Activated naive CD4-positive, alpha-beta T cell treated with anti-CD3 and anti-CD28 coated beads, Interleukin-2, amount 10 ng/mL, durations not matched to agents 7 days and 5 days (primary cell): ENCODE data around the gene TENM4.

Source experiments
- CTCF ChIA-PET: fragments of 350-600 bp; sonication (Branson Sonifier 250); formaldehyde crosslinking; loops from one replicate; lab custom pipeline; 2021; ENCODE audit warnings: antibody characterized with exemption; lab: Charles Lee
- DNase-seq: peaks from one replicate; pipeline ENCODE4 v3.0.0-alpha.2; 2020
- H3K27ac Mint-ChIP-seq: one replicate; pipeline ENCODE4 v1.8.0; 2021; ENCODE audit warnings: mild to moderate bottlenecking, moderate library complexity, mixed read lengths
- H3K27me3 Mint-ChIP-seq: one replicate; pipeline ENCODE4 v1.8.0; 2021; ENCODE audit warnings: mild to moderate bottlenecking, mixed read lengths
- H3K36me3 Mint-ChIP-seq: one replicate; pipeline ENCODE4 v1.8.0; 2021; ENCODE audit warnings: mixed read lengths
- H3K4me1 Mint-ChIP-seq: one replicate; pipeline ENCODE4 v1.8.0; 2021; ENCODE audit warnings: mixed read lengths
- H3K4me3 Mint-ChIP-seq: one replicate; pipeline ENCODE4 v1.8.0; 2021; ENCODE audit warnings: mild to moderate bottlenecking, moderate library complexity, mixed read lengths
- H3K9me3 Mint-ChIP-seq: one replicate; pipeline ENCODE4 v1.8.0; 2021; ENCODE audit warnings: mixed read lengths

The TENM4 gene

DNA sequence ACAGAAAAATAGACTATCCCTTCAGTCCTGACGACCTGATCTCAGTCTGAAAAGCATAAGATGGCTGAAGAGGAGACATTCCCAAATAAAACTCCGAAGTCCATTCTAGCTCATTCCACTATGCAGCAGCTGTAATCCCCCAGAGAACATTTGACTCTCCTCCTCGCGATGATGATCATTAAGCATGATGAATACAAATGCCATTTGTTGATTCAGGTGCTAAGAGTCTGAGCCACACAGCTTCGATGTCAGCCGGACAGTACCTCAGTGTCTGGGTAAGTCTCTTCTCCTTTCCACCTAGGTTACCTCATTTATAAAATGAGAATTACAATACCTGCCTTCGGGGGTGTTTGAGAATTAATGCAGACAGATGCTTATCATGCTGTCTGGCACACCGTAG lies 94.8 kb downstream of the TENM4 start:
- Mint-ChIP-seq H3K27me3 (no peaks in the 10 kb centered on the region), H3K4me3 (no peak overlapping the region), H3K27ac (no peak overlapping the region), H3K4me1 (no peaks in the 10 kb centered on the region), H3K9me3 (peaks cover 6% of the 10 kb centered on the region), H3K36me3 (no peaks in the 10 kb centered on the region)
- CTCF ChIA-PET = no interaction called here
- DNase-seq = no peak

DNA sequence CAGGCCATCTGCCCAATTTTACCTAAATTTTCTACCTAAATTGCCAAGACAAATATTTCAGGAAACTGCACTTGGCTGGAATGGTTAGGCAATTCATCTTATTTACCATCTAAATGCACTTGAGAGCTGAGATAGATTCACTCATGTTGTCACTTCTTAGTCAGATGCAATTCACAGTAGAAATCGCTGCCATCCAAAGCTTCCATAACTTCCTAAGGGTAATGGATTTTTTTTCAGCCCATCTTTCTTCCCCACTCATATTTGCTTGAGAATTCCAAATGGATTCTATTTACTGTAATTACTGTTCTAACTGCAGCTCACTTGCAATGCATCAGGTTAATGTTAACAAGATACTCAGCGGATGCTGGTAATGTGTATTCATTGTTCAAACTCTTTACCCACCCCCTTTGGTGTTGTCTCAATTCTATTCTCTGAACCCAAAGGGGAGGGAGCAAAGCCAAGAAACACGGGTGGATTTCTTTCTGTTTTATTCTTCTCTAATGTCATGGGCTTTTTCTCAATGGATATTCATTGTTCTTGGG lies 96.0 kb downstream of the TENM4 start:
- no peak for DNase-seq
- CTCF ChIA-PET = no interaction called here
- Mint-ChIP-seq H3K36me3 (no peaks in the 10 kb centered on the region), H3K4me1 (no peaks in the 10 kb centered on the region), H3K9me3 (peaks cover 2% of the 10 kb centered on the region), H3K4me3 (no peak overlapping the region), H3K27ac (no peak overlapping the region), H3K27me3 (no peaks in the 10 kb centered on the region)

DNA sequence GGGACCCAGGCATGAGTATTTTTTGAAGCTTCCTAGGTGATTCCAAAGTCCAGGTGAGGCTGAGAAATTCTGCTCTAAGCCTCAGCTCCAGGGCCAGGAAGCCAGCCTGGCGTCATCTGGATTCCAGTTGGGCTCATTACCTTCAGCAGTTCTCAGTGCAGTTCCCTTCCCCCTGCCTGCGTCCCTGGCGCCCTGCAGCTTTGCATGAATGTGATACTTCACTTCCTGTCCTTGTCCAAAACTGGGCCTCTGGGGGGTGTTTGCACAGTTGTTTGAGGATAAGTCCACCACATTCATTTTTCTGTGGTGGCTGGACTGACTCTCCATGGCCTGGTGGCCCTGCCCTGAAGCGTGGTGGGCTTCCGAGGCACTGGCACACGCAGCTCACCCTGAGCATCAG lies 98.1 kb downstream of the TENM4 start:
- H3K27ac Mint-ChIP-seq = no peak overlapping the region
- peaks cover 7% of the 10 kb centered on the region for H3K9me3 Mint-ChIP-seq
- no peaks in the 10 kb centered on the region for H3K4me1 Mint-ChIP-seq
- DNase-seq = no peak
- CTCF ChIA-PET = no interaction called here
- no peaks in the 10 kb centered on the region for H3K27me3 Mint-ChIP-seq
- H3K36me3 Mint-ChIP-seq = no peaks in the 10 kb centered on the region
- H3K4me3 Mint-ChIP-seq = no peak overlapping the region

DNA sequence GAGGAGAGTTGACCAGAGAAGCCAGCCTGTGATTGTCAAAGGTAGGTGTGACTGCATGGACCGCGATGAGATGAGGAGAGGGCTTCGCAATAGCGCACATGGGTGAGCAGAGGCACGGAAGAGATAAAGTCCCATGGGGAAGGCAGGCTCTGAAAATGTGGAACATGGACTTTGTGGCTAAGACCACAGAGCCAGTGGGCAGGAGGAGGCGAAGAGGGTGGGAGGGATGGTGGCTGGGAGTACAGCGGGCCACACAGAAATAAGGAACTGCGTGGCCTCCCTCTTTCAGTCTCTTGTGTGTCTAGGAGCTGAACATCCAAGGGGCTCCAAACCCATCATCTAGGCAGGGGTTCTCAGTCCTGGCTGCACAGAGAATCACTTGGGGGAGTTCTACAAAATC lies 98.6 kb downstream of the TENM4 start:
- Mint-ChIP-seq H3K4me1 (no peaks in the 10 kb centered on the region), H3K9me3 (peaks cover 7% of the 10 kb centered on the region), H3K27me3 (no peaks in the 10 kb centered on the region), H3K36me3 (no peaks in the 10 kb centered on the region), H3K4me3 (no peak overlapping the region), H3K27ac (no peak overlapping the region)
- CTCF ChIA-PET = no interaction called here
- no peak for DNase-seq

DNA sequence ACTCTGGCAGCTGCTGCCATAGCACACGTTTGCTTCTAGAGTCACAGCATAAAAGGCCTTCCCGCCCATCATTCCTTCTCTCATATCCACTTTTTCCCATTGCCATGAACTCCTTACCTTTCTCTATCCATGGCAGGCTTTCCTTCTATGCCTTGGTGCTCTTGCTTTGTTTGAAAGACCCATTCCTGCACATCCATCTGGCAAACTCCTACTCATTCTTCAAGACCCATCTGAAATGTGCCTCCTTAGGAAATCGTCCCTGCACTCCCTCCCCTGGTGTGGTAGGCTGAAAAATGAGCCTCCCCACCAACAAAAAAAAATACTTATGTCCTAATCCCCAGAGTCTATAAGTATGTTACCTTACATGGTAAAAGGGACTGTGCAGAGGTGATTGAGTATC lies 100.3 kb downstream of the TENM4 start:
- H3K4me1 Mint-ChIP-seq = no peaks in the 10 kb centered on the region
- H3K4me3 Mint-ChIP-seq = no peak overlapping the region
- CTCF ChIA-PET = no interaction called here
- peaks cover 7% of the 10 kb centered on the region for H3K9me3 Mint-ChIP-seq
- no peaks in the 10 kb centered on the region for H3K36me3 Mint-ChIP-seq
- no peak overlapping the region for H3K27ac Mint-ChIP-seq
- H3K27me3 Mint-ChIP-seq = no peaks in the 10 kb centered on the region
- DNase-seq = no peak

DNA sequence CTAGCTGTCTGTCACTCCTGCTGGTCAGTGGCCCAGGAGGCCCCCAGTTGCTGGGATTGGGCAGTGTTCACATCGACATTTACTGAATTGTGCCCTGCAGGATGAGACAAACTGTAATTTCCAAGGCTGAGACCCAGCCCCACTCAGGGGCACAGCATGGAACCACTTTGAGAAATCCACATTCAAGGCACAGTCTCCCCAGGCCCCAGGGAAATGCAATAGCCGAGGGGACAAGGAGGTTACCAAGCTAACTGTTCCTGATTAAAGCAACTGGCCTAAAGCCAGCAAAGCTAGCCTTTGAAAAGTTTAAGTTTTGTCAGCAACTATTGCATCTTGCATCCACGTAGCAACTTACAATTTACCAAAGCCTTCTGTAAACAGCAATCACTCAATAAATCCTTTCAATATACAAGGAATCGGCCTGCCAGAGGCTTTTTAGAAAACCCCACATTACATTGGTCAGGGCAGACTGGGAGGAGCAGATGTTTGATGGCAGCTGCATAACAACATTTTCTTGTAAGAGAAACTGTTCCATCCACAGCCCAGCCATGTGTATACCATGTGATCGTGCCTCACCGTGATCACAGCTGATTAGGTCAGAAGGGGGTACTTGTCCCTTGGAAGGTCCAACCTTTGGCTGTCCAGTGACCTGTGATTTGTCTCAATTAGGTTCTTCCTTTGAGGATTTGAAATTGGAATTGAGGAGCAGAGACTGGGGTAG lies 103.9 kb downstream of the TENM4 start:
- Mint-ChIP-seq H3K9me3 (peaks cover 5% of the 10 kb centered on the region), H3K27ac (no peak overlapping the region), H3K36me3 (no peaks in the 10 kb centered on the region), H3K27me3 (no peaks in the 10 kb centered on the region), H3K4me1 (no peaks in the 10 kb centered on the region), H3K4me3 (no peak overlapping the region)
- CTCF ChIA-PET = no interaction called here
- no peak for DNase-seq

DNA sequence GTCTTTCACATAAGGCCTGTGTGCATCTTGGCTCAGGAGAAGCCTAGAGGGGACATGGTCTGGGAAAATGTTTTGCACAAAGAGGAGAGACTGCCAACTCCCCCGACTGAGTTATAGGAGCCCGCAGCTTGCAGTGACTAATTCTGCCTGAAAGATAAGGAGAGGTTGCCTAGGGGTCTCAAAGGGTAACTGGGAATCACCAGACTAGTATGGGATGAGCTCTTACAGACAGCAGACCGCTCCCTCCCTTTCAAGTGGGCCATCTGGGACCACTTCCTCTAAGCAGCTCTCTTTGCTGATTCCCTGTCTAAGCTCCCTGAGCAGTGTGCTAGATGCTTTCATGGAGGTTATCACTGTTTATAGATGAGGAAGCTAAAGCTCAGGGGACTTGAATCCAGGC lies 105.1 kb downstream of the TENM4 start:
- no peaks in the 10 kb centered on the region for H3K4me1 Mint-ChIP-seq
- CTCF ChIA-PET = interaction anchor here (0.6 kb wide), 1 partner anchor 39 kb away, joined by 3 read pairs; no protein-coding TSS in a partner anchor
- no peak for DNase-seq
- no peaks in the 10 kb centered on the region for H3K36me3 Mint-ChIP-seq
- H3K4me3 Mint-ChIP-seq = no peak overlapping the region
- H3K9me3 Mint-ChIP-seq = peaks cover 5% of the 10 kb centered on the region
- H3K27ac Mint-ChIP-seq = no peak overlapping the region
- no peaks in the 10 kb centered on the region for H3K27me3 Mint-ChIP-seq

DNA sequence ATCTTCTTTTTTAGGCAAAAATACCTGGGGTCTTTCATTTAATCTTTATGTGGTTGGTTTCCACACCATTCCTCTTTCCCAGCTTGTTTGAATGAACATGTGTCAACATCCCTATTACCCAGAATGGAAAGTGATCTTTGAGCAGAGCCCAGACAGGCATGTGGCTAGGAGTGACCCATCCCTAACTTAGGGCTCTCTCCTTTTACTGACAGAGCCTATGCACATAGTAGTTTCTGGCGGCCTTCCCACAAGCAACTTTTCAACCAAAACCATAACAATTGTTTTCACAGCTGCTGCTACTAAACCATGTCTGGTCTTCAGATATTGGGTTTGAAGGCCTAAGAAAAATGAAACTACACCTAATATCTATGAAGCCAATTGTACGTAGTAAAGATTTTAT lies 107.5 kb downstream of the TENM4 start:
- no peaks in the 10 kb centered on the region for H3K36me3 Mint-ChIP-seq
- no peak overlapping the region for H3K27ac Mint-ChIP-seq
- no peak overlapping the region for H3K4me3 Mint-ChIP-seq
- H3K27me3 Mint-ChIP-seq = no peaks in the 10 kb centered on the region
- no peak for DNase-seq
- no peaks in the 10 kb centered on the region for H3K4me1 Mint-ChIP-seq
- peaks cover 5% of the 10 kb centered on the region for H3K9me3 Mint-ChIP-seq
- CTCF ChIA-PET = no interaction called here

DNA sequence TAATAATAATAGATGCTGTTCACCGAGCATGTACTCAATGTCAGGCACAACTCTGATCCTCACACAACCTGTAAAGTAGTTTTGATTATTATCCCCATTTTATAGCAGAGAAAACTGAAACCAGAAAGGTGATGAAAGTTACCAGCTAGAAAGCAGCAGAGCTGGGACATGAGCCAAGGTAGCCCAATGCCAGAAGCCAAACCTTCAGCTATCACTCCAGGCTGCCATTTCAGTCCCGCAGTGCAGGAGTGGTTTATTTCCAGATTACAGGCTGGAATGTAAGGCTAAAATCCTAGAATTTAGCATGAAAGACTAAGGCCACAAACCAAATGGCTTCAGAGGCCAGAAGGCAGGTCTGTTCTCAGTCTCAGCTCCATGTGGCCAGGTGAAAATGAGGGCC lies 108.8 kb downstream of the TENM4 start:
- Mint-ChIP-seq H3K4me3 (no peak overlapping the region), H3K4me1 (no peaks in the 10 kb centered on the region), H3K27me3 (no peaks in the 10 kb centered on the region), H3K36me3 (no peaks in the 10 kb centered on the region), H3K9me3 (no peaks in the 10 kb centered on the region), H3K27ac (no peak overlapping the region)
- DNase-seq = no peak
- CTCF ChIA-PET = no interaction called here

DNA sequence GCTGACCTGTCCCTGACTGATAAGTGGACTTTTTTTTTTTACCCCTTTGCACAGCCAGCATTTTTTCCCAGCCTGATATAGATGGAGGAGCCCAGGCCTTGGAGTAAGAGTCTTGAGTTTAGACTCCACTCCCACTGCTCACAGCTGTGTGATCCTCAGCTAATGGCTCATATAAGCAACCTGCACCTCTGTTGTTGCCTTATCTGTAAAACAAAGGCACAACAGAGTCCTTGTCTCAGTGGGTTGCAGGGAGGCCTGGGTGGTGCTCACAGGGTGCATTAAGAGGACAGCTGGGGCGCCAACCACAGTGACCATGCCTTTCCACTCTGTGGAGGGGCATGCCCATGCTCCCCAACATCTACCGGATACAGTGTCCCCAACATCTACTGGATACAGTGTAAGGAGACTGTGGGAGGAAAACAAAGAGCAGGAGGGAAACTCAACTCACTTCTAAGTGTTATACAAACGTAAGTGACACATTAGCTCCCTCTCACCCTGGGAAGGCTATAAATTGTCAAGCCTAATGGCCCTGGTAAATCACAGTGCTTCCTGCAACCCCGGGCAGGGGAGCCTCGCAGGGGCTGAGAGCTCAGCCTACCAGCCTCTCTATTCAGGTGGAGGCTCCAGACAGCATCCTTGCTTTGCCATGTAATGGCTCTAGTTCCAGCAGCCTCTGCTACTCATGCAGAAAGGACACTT lies 109.5 kb downstream of the TENM4 start:
- Mint-ChIP-seq H3K4me1 (no peaks in the 10 kb centered on the region), H3K9me3 (no peaks in the 10 kb centered on the region), H3K4me3 (no peak overlapping the region), H3K36me3 (no peaks in the 10 kb centered on the region), H3K27ac (no peak overlapping the region), H3K27me3 (no peaks in the 10 kb centered on the region)
- CTCF ChIA-PET = no interaction called here
- DNase-seq = no peak

DNA sequence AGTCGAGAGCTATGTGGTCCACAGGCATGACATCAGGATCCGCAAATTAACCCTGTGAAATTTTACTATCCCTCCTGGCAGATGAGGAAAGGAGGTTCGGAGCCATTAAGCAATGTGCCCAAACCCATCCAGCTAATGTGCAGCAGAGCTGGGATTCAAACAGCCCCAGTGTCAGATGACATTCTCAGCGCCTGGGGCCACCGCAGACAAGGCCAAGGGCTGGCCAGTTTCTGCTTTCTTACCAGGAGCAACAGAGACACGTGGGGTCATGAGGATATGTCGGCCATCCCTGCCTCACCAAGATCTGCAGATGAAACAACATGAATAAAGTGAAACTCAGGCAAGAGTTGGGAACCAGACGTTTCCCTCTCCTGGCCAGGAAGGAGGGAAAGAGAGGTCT lies 110.2 kb downstream of the TENM4 start:
- Mint-ChIP-seq H3K27ac (no peak overlapping the region), H3K4me1 (no peaks in the 10 kb centered on the region), H3K4me3 (no peak overlapping the region), H3K27me3 (no peaks in the 10 kb centered on the region), H3K9me3 (no peaks in the 10 kb centered on the region), H3K36me3 (no peaks in the 10 kb centered on the region)
- no peak for DNase-seq
- CTCF ChIA-PET = no interaction called here

DNA sequence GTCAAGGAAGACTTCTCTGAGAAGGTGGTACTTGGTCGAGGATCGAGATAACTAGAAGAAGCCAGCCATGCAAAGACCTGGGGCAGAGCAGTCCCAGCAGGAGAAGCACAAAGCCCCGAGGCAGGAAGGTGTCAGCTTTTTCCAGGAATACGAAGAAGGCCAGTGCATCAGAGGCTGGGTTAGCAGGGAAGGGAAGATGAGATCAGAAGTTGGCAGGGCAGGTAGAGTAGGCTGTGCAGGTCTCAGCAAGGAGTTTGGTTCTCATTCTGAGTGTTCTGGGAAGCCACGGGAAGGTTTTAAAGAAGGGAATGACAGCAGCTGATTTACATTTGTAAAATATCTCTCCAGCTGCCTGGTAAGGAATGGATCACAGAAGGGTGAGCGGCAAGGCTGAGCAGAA lies 111.3 kb downstream of the TENM4 start:
- CTCF ChIA-PET = no interaction called here
- Mint-ChIP-seq H3K36me3 (no peaks in the 10 kb centered on the region), H3K4me3 (no peak overlapping the region), H3K27me3 (no peaks in the 10 kb centered on the region), H3K9me3 (no peaks in the 10 kb centered on the region), H3K27ac (no peak overlapping the region), H3K4me1 (no peaks in the 10 kb centered on the region)
- DNase-seq = no peak

DNA sequence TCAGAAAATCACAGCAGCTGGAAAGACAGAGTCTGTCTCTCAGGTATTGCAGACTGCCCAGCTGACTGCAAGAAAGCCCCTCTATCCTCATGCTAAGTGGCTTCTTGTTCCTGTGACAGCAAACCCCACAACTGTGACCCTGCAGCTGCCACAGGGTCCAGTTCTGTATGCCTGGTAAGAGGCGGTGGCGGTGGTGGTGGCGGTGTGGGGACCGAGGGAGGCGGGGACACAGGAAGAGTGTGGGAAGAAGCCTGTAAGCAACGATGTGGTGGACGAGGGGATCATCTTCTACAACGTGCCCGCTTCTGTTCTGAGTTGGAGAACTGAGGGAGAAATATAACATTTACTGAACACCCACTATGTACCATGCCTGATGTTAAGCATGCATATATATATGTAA lies 112.4 kb downstream of the TENM4 start:
- Mint-ChIP-seq H3K9me3 (no peaks in the 10 kb centered on the region), H3K36me3 (no peaks in the 10 kb centered on the region), H3K4me3 (no peak overlapping the region), H3K27ac (no peak overlapping the region), H3K4me1 (no peaks in the 10 kb centered on the region), H3K27me3 (no peaks in the 10 kb centered on the region)
- CTCF ChIA-PET = no interaction called here
- DNase-seq = no peak

DNA sequence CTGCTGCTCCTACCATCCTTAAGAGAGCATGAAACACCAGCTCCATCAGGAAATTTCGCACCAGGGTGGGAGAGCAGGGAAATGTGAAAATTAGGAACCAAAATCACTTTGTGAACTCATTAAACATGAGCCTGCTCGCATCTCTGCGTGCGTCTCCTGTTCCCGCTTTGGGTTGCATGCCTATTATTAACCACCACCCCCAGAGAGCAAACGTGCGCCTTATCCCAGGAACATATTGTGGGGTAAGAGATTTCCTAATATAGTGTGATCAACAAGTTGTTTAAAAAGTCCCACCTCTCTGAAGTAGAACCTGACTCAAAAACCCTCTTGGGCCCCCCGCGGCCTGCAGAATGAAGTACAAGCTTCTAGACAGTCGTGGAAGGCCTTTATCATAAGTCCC lies 115.0 kb downstream of the TENM4 start:
- no peak overlapping the region for H3K27ac Mint-ChIP-seq
- CTCF ChIA-PET = no interaction called here
- no peaks in the 10 kb centered on the region for H3K4me1 Mint-ChIP-seq
- H3K36me3 Mint-ChIP-seq = no peaks in the 10 kb centered on the region
- no peak overlapping the region for H3K4me3 Mint-ChIP-seq
- no peaks in the 10 kb centered on the region for H3K27me3 Mint-ChIP-seq
- DNase-seq = no peak
- H3K9me3 Mint-ChIP-seq = no peaks in the 10 kb centered on the region

DNA sequence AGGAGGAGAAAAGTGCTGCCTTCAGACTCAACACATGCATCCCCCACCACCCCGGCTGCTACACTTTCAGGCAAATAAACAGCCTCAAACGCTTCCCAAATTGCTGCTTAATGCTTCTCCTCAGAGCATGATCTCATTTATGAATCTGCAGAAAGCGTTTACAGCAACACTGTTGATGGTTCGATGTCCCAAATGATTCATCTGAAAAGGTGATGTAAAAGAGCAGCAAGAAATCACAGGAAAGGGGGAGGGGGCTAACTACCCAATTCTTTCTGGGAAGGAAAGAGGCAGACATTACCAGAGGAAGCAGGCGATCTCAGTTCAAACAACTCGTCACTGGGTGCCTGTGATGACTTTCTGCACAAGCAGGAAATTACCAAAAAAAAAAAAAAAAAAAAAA lies 119.6 kb downstream of the TENM4 start:
- Mint-ChIP-seq H3K9me3 (no peaks in the 10 kb centered on the region), H3K4me1 (no peaks in the 10 kb centered on the region), H3K36me3 (no peaks in the 10 kb centered on the region), H3K27ac (no peak overlapping the region), H3K27me3 (no peaks in the 10 kb centered on the region), H3K4me3 (no peak overlapping the region)
- CTCF ChIA-PET = no interaction called here
- DNase-seq = no peak
